SK-N-MC (cell line): ENCODE measurements around the gene PDE3B.

ENCODE experiments used
- EZH2 ChIP-seq: fragments of 200-600 bp; sonication (generic); IDR thresholded peaks from one replicate; pipeline ENCODE4 v1.6.1; 2017; ENCODE audit warnings: antibody characterized with exemption
- FOXP2 ChIP-seq: optimal IDR thresholded peaks from 2 replicates; pipeline ENCODE3; 2011; ENCODE audit warnings: mild to moderate bottlenecking, moderate library complexity; ENCODE audit not compliant: insufficient read depth; ENCODE audit errors: extremely low read length, control extremely low read depth
- POLR2AphosphoS5 ChIP-seq: IDR thresholded peaks from 2 replicates; pipeline ENCODE4 v1.6.1; 2012; ENCODE audit warnings: mild to moderate bottlenecking, low read depth, low read length, borderline replicate concordance

GRCh38 chr11:14638561-14638960 lies 5.0 kb upstream of the PDE3B start:
- TF ChIP-seq POLR2AphosphoS5 (no peak), EZH2 (no peak), FOXP2 (no peak)
